Natural killer cell (primary cell): Measurements from ENCODE around the gene BNC2. TPM values are rescaled to one million over a fixed set of nuclear protein-coding genes. Genes with fewer than 3 reads are reported as not detected.

Experiments used
- ATAC-seq, 3 donors: fragments of 150-1000 bp in 2 of 3; fragments of 200-7000 bp in 1 of 3; cut with Tn5 transposase; 1 replicate in 1 of 3; 2 replicates in 2 of 3; pipeline ENCODE4 v1.10.0; 2021; ENCODE audit warnings: mild to moderate bottlenecking in 2 of 3, moderate library complexity in 2 of 3
- DNase-seq, 2 donors: peaks; one replicate each; pipeline versions ENCODE4 v3.0.0 to v3.0.0-alpha.2; 2013 to 2021; ENCODE audit warnings: mixed read lengths in 1 of 2
- H3K27ac ChIP-seq: one replicate; pipeline ENCODE4 v1.5.1; 2013; ENCODE audit warnings: mild to moderate bottlenecking, low read length
- H3K27me3 ChIP-seq: one replicate; pipeline ENCODE4 v1.6.1; 2013; ENCODE audit warnings: low read length; ENCODE audit not compliant: control insufficient read depth, insufficient read depth
- H3K36me3 ChIP-seq: one replicate; pipeline ENCODE4 v1.6.1; 2013; ENCODE audit warnings: low read length; ENCODE audit not compliant: control insufficient read depth, insufficient read depth
- H3K4me1 ChIP-seq: one replicate; pipeline ENCODE4 v1.6.1; 2013; ENCODE audit warnings: low read length; ENCODE audit not compliant: control insufficient read depth, insufficient read depth
- H3K4me3 ChIP-seq: one replicate; pipeline ENCODE4 v1.5.1; 2013; ENCODE audit warnings: low read length
- H3K9me3 ChIP-seq: one replicate; pipeline ENCODE4 v1.6.1; 2013; ENCODE audit warnings: low read length; ENCODE audit not compliant: control insufficient read depth, insufficient read depth
- H3K27ac Mint-ChIP-seq, 2 donors: one replicate each; pipeline ENCODE4 v1.8.0; 2022; ENCODE audit warnings: mild to moderate bottlenecking in 2 of 2, mixed read lengths in 2 of 2, moderate library complexity in 1 of 2
- H3K27me3 Mint-ChIP-seq, 2 donors: one replicate each; pipeline ENCODE4 v1.8.0; 2022; ENCODE audit warnings: low read depth in 2 of 2, mixed read lengths in 2 of 2
- H3K36me3 Mint-ChIP-seq: one replicate; pipeline ENCODE4 v1.8.0; 2022; ENCODE audit warnings: mixed read lengths
- H3K4me1 Mint-ChIP-seq, 2 donors: one replicate each; pipeline ENCODE4 v1.8.0; 2022; ENCODE audit warnings: mixed read lengths in 2 of 2
- H3K4me3 Mint-ChIP-seq: one replicate; pipeline ENCODE4 v1.8.0; 2022; ENCODE audit warnings: mild to moderate bottlenecking, moderate library complexity, mixed read lengths
- H3K9me3 Mint-ChIP-seq, 2 donors: one replicate each; pipeline ENCODE4 v1.8.0; 2022; ENCODE audit warnings: mixed read lengths in 2 of 2
- WGBS: methylation state at CpG from one replicate; pipeline ENCODE4 v1.1.7; 2013; ENCODE audit warnings: missing lambda C conversion rate; ENCODE audit not compliant: insufficient coverage; 5-methylcytosine and 5-hydroxymethylcytosine counted together
- intact Hi-C: fragments of 100-400 bp; cut with micrococcal nuclease; formaldehyde crosslinking; loops from one replicate; pipeline ENCODE4 v1.14.2; 2022
- total RNA-seq, 4 donors: library from RNA; stranded (reverse); fragments of 120-200 nt in 1 of 4; gene quantifications; one replicate each; pipeline versions ENCODE4 v1.2.3 to v1.2.4, GENCODE V29; 2013 to 2022
- TF ChIP-seq, protein P1 (sequence below): fragments of 200-600 bp; IDR thresholded peaks from one replicate; pipeline ENCODE4 v1.8.0; 2022; ENCODE audit warnings: antibody characterized with exemption

BNC2 gene
- total RNA-seq, 3 donors from 2014 or later (not counting 1 experiment from before 2014, with no cell fraction given) = 36.9 to 84.2 (median 66.5) TPM

GRCh38 chr9:16461137-16461840 is 409.2 kb downstream of the BNC2 start:
- Mint-ChIP-seq H3K27ac (no peak overlapping the region), H3K4me3 (no peak overlapping the region), H3K4me1 (peaks cover 5 to 23% of the 10 kb centered on the region in 2 donors), H3K9me3 (no peaks in the 10 kb centered on the region), H3K36me3 (no peaks in the 10 kb centered on the region), H3K27me3 (no peaks in the 10 kb centered on the region)
- Histone ChIP-seq H3K36me3 (no peaks in the 10 kb centered on the region), H3K4me1 (no peaks in the 10 kb centered on the region), H3K27me3 (no peaks in the 10 kb centered on the region), H3K4me3 (no peak overlapping the region), H3K9me3 (no peaks in the 10 kb centered on the region), H3K27ac (no peak overlapping the region)
- DNase-seq = no peak
- TF ChIP-seq, protein P1, sequence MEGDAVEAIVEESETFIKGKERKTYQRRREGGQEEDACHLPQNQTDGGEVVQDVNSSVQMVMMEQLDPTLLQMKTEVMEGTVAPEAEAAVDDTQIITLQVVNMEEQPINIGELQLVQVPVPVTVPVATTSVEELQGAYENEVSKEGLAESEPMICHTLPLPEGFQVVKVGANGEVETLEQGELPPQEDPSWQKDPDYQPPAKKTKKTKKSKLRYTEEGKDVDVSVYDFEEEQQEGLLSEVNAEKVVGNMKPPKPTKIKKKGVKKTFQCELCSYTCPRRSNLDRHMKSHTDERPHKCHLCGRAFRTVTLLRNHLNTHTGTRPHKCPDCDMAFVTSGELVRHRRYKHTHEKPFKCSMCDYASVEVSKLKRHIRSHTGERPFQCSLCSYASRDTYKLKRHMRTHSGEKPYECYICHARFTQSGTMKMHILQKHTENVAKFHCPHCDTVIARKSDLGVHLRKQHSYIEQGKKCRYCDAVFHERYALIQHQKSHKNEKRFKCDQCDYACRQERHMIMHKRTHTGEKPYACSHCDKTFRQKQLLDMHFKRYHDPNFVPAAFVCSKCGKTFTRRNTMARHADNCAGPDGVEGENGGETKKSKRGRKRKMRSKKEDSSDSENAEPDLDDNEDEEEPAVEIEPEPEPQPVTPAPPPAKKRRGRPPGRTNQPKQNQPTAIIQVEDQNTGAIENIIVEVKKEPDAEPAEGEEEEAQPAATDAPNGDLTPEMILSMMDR = no peak
- 83% methylated on average over 8 of the region's 12 CpGs for WGBS
- no peak for ATAC-seq
- intact Hi-C loops = no loop called here

DNA sequence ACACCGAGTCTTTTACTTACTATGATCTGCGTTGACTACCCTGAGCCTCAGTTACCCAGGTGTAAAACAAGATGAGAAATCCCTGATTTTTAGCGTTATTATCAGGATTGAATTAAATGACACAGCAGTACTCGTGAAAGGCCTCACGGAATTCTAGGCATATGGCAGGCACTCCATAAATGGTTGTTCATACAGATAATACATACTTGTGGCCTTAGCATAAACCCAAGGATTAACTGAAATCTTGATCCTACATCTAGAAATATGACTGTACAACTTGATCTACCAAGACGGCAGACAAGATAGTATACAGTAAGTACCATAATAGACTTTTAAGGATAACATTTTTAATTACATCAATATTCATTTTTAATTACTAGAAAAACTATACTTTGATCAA is 409.8 kb downstream of the BNC2 start:
- Mint-ChIP-seq H3K9me3 (no peaks in the 10 kb centered on the region), H3K27ac (no peak overlapping the region), H3K4me3 (no peak overlapping the region), H3K27me3 (no peaks in the 10 kb centered on the region), H3K36me3 (no peaks in the 10 kb centered on the region), H3K4me1 (peaks cover 5 to 23% of the 10 kb centered on the region in 2 donors)
- no peak for DNase-seq
- Histone ChIP-seq H3K4me1 (no peaks in the 10 kb centered on the region), H3K27ac (no peak overlapping the region), H3K27me3 (no peaks in the 10 kb centered on the region), H3K4me3 (no peak overlapping the region), H3K9me3 (no peaks in the 10 kb centered on the region), H3K36me3 (no peaks in the 10 kb centered on the region)
- ATAC-seq = peak in 1 of 3 donors; percentile 7
- WGBS = 97% methylated on average over 5 of the region's 6 CpGs
- intact Hi-C loops = no loop called here
- TF ChIP-seq, protein P1 = no peak

GRCh38 chr9:16459421-16460148 is 410.9 kb downstream of the BNC2 start:
- H3K9me3 ChIP-seq = no peaks in the 10 kb centered on the region
- Mint-ChIP-seq H3K4me3 (no peak overlapping the region), H3K27me3 (no peaks in the 10 kb centered on the region), H3K9me3 (no peaks in the 10 kb centered on the region), H3K4me1 (peaks cover 5 to 23% of the 10 kb centered on the region in 2 donors), H3K27ac (no peak overlapping the region), H3K36me3 (no peaks in the 10 kb centered on the region)
- no peaks in the 10 kb centered on the region for H3K27me3 ChIP-seq
- TF ChIP-seq, protein P1 = no peak
- intact Hi-C loops = no loop called here
- no peak overlapping the region for H3K27ac ChIP-seq
- no peaks in the 10 kb centered on the region for H3K4me1 ChIP-seq
- DNase-seq = no peak
- ATAC-seq = no peak
- H3K4me3 ChIP-seq = no peak overlapping the region
- 89% methylated on average over 1 of the region's 6 CpGs for WGBS
- no peaks in the 10 kb centered on the region for H3K36me3 ChIP-seq
